Vagina (tissue), 2 donors: ENCODE results near the gene KRT28. TPM values are rescaled to one million over a fixed set of nuclear protein-coding genes. Genes with fewer than 3 reads are reported as not detected.

Experiments
- DNase-seq, 2 donors: peaks; one replicate each; pipeline ENCODE4 v3.0.0-alpha.2; 2017; ENCODE audit errors: extremely low spot score in 2 of 2
- H3K27ac ChIP-seq: fragments of 200-600 bp; sonication (generic); one replicate; pipeline ENCODE4 v1.5.1; 2019
- H3K27me3 ChIP-seq: fragments of 200-600 bp; sonication (generic); one replicate; pipeline ENCODE4 v1.5.1; 2019
- H3K36me3 ChIP-seq, 2 donors: fragments of 200-600 bp; sonication (generic); one replicate each; pipeline ENCODE4 v1.5.1; 2017 to 2019
- H3K4me1 ChIP-seq: fragments of 200-600 bp; sonication (generic); one replicate; pipeline ENCODE4 v1.5.1; 2019
- H3K4me3 ChIP-seq, 2 donors: fragments of 200-600 bp; sonication (generic); 1 replicate in 1 of 2; 2 replicates in 1 of 2; pipeline ENCODE4 v1.5.1; 2016 to 2019
- H3K9me3 ChIP-seq: fragments of 200-600 bp; sonication (generic); one replicate; pipeline ENCODE4 v1.5.1; 2019
- POLR2A ChIP-seq, 2 donors: fragments of 450-650 bp; IDR thresholded peaks; one replicate each; pipeline ENCODE4 v1.6.1; 2017; ENCODE audit warnings: antibody characterized with exemption in 2 of 2, mild to moderate bottlenecking in 2 of 2, moderate library complexity in 2 of 2
- POLR2AphosphoS5 ChIP-seq, 2 donors: sonication (generic); formaldehyde crosslinking; IDR thresholded peaks; one replicate each; pipeline ENCODE4 v1.9.0; 2017; ENCODE audit warnings: antibody characterized with exemption in 2 of 2, mild to moderate bottlenecking in 2 of 2, low read depth in 1 of 2; ENCODE audit not compliant: insufficient read depth in 1 of 2
- intact Hi-C: fragments of 100-400 bp; cut with DNase I; formaldehyde crosslinking; loops from one replicate; pipeline ENCODE4 v1.15.1; 2023
- total RNA-seq: library from RNA; depleted of rRNA; stranded (reverse); fragments of >200 nt; gene quantifications from one replicate; pipeline ENCODE4 v1.2.3, GENCODE V29; 2016
- TF ChIP-seq, protein P1 (sequence below), 3 experiments: fragments of 450-650 bp in 2 of 3; fragments of 200-600 bp in 1 of 3; sonication (generic) in 1 of 3; IDR thresholded peaks; one replicate each; pipeline ENCODE4 v1.5.1; 2017 to 2019; ENCODE audit warnings: antibody characterized with exemption in 3 of 3, mild to moderate bottlenecking in 2 of 3, moderate library complexity in 2 of 3

KRT28 gene
- total RNA-seq, 1 donor from 2014 or later = not detected

DNA sequence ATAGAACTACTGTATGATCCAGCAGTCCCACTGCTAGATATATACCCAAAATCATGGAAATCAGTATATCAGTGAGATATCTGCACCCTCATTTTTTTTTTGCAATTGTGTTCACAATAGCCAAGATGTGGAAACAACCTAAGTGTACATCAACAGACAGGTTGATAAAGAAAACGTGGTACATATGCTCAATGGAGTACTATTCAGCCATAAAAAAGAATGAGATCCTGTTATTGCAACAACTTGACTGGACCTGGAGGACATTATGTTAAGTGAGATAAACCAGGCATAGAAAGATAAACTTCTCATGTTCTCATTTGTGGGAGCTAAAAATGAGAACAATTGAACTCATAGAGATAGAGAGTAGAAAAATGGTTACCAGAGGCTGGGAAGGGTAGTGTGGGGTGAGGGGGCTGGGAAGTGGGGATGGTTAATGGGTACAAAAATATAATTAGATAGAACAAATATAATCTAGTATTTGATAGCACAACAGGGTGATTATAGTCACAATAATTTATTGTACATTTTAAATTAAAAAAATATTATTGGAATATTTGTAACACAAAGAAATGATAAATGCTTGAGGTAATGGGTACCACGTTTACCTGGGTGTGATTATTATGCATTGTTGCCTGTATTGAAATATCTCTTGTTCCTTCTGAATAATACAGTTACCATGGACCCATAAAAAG, 30.5 kb upstream of the KRT28 start:
- TF ChIP-seq POLR2A (IDR thresholded peaks at IDR 0.05) (no peak), POLR2AphosphoS5 (IDR thresholded peaks at IDR 0.05; ENCODE audit: insufficient read depth in 1 of 2, low read depth in 1 of 2) (no peak)
- TF ChIP-seq, protein P1, sequence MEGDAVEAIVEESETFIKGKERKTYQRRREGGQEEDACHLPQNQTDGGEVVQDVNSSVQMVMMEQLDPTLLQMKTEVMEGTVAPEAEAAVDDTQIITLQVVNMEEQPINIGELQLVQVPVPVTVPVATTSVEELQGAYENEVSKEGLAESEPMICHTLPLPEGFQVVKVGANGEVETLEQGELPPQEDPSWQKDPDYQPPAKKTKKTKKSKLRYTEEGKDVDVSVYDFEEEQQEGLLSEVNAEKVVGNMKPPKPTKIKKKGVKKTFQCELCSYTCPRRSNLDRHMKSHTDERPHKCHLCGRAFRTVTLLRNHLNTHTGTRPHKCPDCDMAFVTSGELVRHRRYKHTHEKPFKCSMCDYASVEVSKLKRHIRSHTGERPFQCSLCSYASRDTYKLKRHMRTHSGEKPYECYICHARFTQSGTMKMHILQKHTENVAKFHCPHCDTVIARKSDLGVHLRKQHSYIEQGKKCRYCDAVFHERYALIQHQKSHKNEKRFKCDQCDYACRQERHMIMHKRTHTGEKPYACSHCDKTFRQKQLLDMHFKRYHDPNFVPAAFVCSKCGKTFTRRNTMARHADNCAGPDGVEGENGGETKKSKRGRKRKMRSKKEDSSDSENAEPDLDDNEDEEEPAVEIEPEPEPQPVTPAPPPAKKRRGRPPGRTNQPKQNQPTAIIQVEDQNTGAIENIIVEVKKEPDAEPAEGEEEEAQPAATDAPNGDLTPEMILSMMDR (IDR thresholded peaks at IDR 0.05) = no peak
- Histone ChIP-seq H3K4me3 (no peak overlapping the region), H3K36me3 (no peaks in the 10 kb centered on the region), H3K9me3 (no peaks in the 10 kb centered on the region), H3K27ac (no peak overlapping the region), H3K4me1 (no peaks in the 10 kb centered on the region), H3K27me3 (no peaks in the 10 kb centered on the region)
- no peak for DNase-seq
- intact Hi-C loops = no loop called here

DNA sequence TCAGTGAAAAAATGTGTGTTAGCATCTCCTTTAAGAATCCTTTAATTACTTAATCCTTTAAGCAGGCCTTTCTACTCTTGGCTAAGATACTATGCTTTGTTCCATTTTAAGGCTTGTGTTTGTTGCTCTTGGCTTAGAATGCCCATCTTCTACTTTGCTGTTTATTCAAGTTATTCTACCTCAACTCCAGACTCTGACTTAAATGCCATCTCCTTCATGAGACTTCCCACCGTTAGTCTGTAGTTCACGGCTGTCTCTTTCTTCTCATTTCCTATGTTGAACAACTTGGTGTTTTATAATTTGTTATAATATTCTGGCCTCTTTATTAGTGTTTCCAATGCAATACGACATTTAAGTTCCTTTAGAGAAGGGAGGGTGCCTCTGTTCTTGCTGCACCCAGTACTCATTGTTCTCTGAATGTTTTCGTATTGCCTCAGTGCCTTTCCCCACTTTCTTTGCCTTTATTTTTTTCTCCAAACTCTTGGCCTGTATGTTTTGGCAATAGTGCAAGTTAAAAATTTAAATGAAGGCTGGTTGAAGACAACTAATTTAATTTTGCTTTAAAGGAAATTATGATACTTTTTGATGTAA, 28.8 kb upstream of the KRT28 start:
- H3K36me3 ChIP-seq = no peaks in the 10 kb centered on the region
- H3K27me3 ChIP-seq = no peaks in the 10 kb centered on the region
- intact Hi-C loops = no loop called here
- H3K9me3 ChIP-seq = no peaks in the 10 kb centered on the region
- no peak overlapping the region for H3K4me3 ChIP-seq
- no peak for TF ChIP-seq POLR2AphosphoS5 (IDR thresholded peaks at IDR 0.05; ENCODE audit: insufficient read depth in 1 of 2, low read depth in 1 of 2)
- no peak for TF ChIP-seq POLR2A (IDR thresholded peaks at IDR 0.05)
- TF ChIP-seq, protein P1 (IDR thresholded peaks at IDR 0.05) = no peak
- no peaks in the 10 kb centered on the region for H3K4me1 ChIP-seq
- H3K27ac ChIP-seq = no peak overlapping the region
- DNase-seq = no peak

DNA sequence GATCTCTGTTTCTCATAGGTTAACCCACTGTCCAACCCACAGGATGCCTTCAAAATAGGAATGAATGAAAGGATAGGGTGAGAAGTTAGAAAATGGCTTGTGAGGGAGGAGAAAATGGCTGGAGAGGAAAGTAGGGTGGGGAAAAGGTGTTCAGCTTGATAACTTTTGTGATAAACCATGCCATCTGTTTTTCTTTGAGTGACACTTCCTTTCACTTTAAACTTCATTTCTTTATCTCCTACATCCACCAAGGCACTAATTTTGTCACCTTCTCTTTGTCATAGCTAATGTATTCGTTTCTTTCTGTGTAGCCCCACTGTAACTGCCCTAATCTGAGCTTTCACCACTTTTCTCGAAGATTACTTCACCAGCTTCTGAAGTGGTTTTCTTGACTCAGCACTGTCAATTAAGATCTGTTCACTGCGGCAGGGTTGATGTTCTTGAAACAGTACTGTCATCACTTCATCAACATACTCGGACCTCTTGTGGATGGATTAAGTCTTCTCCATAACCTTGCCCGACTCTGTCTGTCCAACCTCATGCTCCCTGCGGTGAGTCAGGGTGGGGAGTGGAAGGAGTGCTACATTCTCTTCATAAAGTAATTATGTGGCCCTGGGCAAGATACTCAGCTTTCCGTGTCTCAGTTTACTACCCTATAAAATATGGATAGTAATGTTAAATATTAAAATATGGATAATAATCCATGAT, 28.1 kb upstream of the KRT28 start:
- no peaks in the 10 kb centered on the region for H3K9me3 ChIP-seq
- no peak for DNase-seq
- no peak overlapping the region for H3K27ac ChIP-seq
- intact Hi-C loops = no loop called here
- TF ChIP-seq POLR2AphosphoS5 (IDR thresholded peaks at IDR 0.05; ENCODE audit: insufficient read depth in 1 of 2, low read depth in 1 of 2) = no peak
- TF ChIP-seq, protein P1 (IDR thresholded peaks at IDR 0.05) = no peak
- TF ChIP-seq POLR2A (IDR thresholded peaks at IDR 0.05) = no peak
- H3K27me3 ChIP-seq = no peaks in the 10 kb centered on the region
- H3K36me3 ChIP-seq = no peaks in the 10 kb centered on the region
- H3K4me3 ChIP-seq = no peak overlapping the region
- no peaks in the 10 kb centered on the region for H3K4me1 ChIP-seq

DNA sequence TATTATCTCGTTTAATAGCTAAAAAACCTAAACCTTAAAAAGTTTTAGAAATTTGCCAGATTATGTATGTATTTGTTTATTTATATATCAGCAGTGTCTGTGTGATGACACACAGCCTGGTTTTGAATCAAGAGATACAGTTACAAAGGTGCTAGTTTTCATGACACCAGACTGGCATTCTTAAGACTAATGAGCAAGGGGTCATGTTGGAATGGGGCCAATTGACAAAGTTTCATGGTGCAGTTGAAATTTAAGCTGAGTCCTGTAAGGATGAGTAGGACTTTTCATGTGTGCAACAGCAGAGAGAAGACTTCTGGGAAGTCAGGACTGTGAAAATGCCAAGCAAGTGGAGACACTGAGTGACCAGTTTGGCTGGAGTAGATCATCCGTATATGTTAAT, 25.8 kb upstream of the KRT28 start:
- peaks cover 0 to 4% of the 10 kb centered on the region in 2 donors for H3K36me3 ChIP-seq

More for the DNA sequence above, 25.8 kb upstream of the KRT28 start:
- H3K27me3 ChIP-seq = no peaks in the 10 kb centered on the region
- no peak overlapping the region for H3K4me3 ChIP-seq
- H3K27ac ChIP-seq = no peak overlapping the region
- TF ChIP-seq POLR2A (IDR thresholded peaks at IDR 0.05) (no peak), POLR2AphosphoS5 (IDR thresholded peaks at IDR 0.05; ENCODE audit: insufficient read depth in 1 of 2, low read depth in 1 of 2) (no peak)
- TF ChIP-seq, protein P1 (IDR thresholded peaks at IDR 0.05) = no peak
- no peaks in the 10 kb centered on the region for H3K4me1 ChIP-seq
- no peak for DNase-seq
- intact Hi-C loops = no loop called here
- H3K9me3 ChIP-seq = no peaks in the 10 kb centered on the region
